ENCODE measurements around the gene FAM107A. TPM values are rescaled to one million over a fixed set of nuclear protein-coding genes. Genes with fewer than 3 reads are reported as not detected.

FAM107A gene
- total RNA-seq, 2 experiments from 2014 or later: not detected

DNA sequence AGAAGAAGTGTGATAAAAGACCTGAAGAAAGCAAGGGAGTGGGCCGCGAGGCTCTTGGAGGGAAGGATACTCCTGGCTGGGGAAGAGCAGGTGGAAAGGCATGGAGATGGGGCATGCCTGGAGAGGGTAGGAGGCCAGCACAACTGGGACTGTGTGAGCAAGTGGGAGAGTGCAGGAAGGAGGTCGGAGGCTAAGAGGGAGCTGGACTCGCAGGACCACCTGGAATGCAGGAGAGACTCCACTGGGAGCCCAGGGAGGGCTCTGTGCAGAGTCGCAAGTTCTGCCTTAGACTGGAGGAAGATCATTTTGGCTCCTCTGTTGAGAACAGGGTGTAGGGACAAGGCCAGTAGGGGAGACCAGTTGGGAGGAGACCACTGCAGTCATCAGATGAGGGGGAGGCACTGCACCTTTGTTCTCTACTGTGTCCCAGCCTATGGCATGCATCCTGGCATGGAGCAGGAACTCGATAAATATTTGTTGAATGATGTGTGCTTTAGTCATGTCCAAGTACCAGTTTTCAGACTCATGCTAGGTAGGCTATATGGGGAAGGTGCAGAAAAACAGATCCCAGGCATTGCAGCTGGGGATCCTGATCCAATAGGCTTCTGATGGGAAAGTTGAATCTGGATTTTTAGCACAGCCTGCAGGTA, 13.7 kb downstream of the FAM107A start:
- intact Hi-C loops (cut with DNase I, micrococcal nuclease): no loop called here

DNA sequence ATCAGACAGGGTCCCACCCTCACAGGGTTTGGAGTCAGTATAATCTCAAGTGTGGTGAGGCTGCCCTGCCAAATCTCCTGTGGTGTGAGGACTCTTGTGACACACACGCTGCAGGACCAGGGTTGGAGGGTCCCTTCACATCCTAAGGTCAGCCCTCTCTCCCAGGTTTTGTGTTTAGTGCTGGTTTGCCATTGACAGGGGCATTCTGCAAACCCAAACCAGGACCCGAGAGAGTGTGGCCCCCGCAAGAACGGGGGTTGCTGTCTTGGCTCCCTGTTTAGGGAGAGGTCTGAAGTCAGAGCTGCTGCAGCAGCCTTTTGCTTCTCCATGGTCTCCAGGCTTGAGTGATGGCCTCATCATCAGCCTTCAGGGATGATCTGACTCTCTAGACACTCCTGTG, 14.7 kb downstream of the FAM107A start:
- Histone ChIP-seq H3K9me3 (ENCODE audit: control insufficient read depth in 1 of 2, insufficient read depth in 1 of 2, low read length in 2 of 2) (no peaks in the 10 kb centered on the region), H3K4me3 (ENCODE audit: low read length) (no peak overlapping the region), H3K27ac (ENCODE audit: low read depth in 1 of 2, low read length in 2 of 2) (no peak overlapping the region), H3K36me3 (ENCODE audit: insufficient read depth, low read length) (no peaks in the 10 kb centered on the region), H3K4me1 (ENCODE audit: insufficient read depth, low read length) (no peaks in the 10 kb centered on the region), H3K27me3 (ENCODE audit: control insufficient read depth in 1 of 2, insufficient read depth in 2 of 2, low read length in 2 of 2) (no peaks in the 10 kb centered on the region)
- DNase-seq: no peak
- Mint-ChIP-seq H3K27me3 (no peaks in the 10 kb centered on the region), H3K36me3 (ENCODE audit: low read depth) (no peaks in the 10 kb centered on the region), H3K27ac (no peak overlapping the region), H3K9me3 (no peaks in the 10 kb centered on the region), H3K4me1 (ENCODE audit: low read depth) (no peaks in the 10 kb centered on the region), H3K4me3 (no peak overlapping the region)
- CTCF ChIA-PET: no interaction called here
- POLR2A ChIA-PET: no interaction called here
- intact Hi-C loops (cut with DNase I, micrococcal nuclease): no loop called here
- no peak for TF ChIP-seq CTCF (IDR thresholded peaks at IDR 0.05)
- no peak for ATAC-seq (ENCODE audit: poor library complexity)

More for the DNA sequence above, 13.7 kb downstream of the FAM107A start:
- DNase-seq (no peak), ATAC-seq (ENCODE audit: poor library complexity) (no peak)
- Histone ChIP-seq H3K4me3 (ENCODE audit: low read length) (no peak overlapping the region), H3K9me3 (ENCODE audit: control insufficient read depth in 1 of 2, insufficient read depth in 1 of 2, low read length in 2 of 2) (no peaks in the 10 kb centered on the region), H3K36me3 (ENCODE audit: insufficient read depth, low read length) (no peaks in the 10 kb centered on the region), H3K27me3 (ENCODE audit: control insufficient read depth in 1 of 2, insufficient read depth in 2 of 2, low read length in 2 of 2) (no peaks in the 10 kb centered on the region), H3K27ac (ENCODE audit: low read depth in 1 of 2, low read length in 2 of 2) (no peak overlapping the region), H3K4me1 (ENCODE audit: insufficient read depth, low read length) (no peaks in the 10 kb centered on the region)
- TF ChIP-seq CTCF (IDR thresholded peaks at IDR 0.05): no peak
- Mint-ChIP-seq H3K4me1 (ENCODE audit: low read depth) (peaks cover under 1% of the 10 kb centered on the region), H3K4me3 (no peak overlapping the region), H3K36me3 (ENCODE audit: low read depth) (no peaks in the 10 kb centered on the region), H3K27me3 (no peaks in the 10 kb centered on the region), H3K27ac (no peak overlapping the region), H3K9me3 (no peaks in the 10 kb centered on the region)
- ChIA-PET CTCF (no interaction called here), POLR2A (no interaction called here)

DNA sequence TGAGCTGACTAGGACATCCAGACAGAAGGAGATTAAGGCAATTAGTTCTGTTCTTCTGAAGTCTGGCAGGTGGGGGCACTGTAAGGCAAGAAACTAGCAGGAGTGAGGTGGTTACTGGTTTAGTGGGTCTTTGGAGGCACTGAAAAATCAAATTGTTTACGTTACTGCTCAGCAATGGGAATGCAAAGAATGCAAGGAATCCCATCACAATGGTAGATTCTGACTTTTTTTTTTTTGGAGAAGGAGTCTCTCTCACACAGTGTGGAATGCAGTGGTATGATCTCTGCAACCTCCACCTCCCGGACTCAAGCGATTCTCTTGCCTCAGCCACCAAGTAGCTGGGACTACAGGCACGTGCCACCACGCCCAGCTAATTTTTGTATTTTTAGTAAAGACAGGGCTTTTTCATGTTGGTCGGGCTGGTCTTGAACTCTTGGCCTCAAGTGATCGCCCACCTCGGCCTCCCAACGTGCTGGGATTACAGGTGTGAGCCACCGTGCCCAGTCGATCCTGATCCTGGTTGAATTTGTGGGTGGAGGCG, 16.4 kb downstream of the FAM107A start:
- Mint-ChIP-seq H3K27me3 (peaks cover 4% of the 10 kb centered on the region), H3K36me3 (ENCODE audit: low read depth) (no peaks in the 10 kb centered on the region), H3K4me3 (no peak overlapping the region), H3K27ac (no peak overlapping the region), H3K9me3 (no peaks in the 10 kb centered on the region), H3K4me1 (ENCODE audit: low read depth) (no peaks in the 10 kb centered on the region)
- H3K27me3 ChIP-seq (ENCODE audit: control insufficient read depth in 1 of 2, insufficient read depth in 2 of 2, low read length in 2 of 2): no peaks in the 10 kb centered on the region
- DNase-seq (no peak), ATAC-seq (ENCODE audit: poor library complexity) (no peak)
- intact Hi-C loops (cut with DNase I, micrococcal nuclease): no loop called here
- no peak for TF ChIP-seq CTCF (IDR thresholded peaks at IDR 0.05)
- POLR2A ChIA-PET: interaction anchor here (0.6 kb wide), 1 partner anchor 411 kb away, joined by 3 read pairs; no protein-coding TSS in a partner anchor
- no peaks in the 10 kb centered on the region for H3K36me3 ChIP-seq (ENCODE audit: insufficient read depth, low read length)
- H3K27ac ChIP-seq (ENCODE audit: low read depth in 1 of 2, low read length in 2 of 2): no peak overlapping the region
- no peak overlapping the region for H3K4me3 ChIP-seq (ENCODE audit: low read length)
- no peaks in the 10 kb centered on the region for H3K9me3 ChIP-seq (ENCODE audit: control insufficient read depth in 1 of 2, insufficient read depth in 1 of 2, low read length in 2 of 2)
- H3K4me1 ChIP-seq (ENCODE audit: insufficient read depth, low read length): no peaks in the 10 kb centered on the region
- CTCF ChIA-PET: no interaction called here
